Head of caudate nucleus (tissue), 42 donors: ENCODE results near the gene DCAF11.

Source experiments
- DNase-seq, 42 donors: peaks; one replicate each; pipeline versions ENCODE4 v3.0.0 to v3.0.0-alpha.2; 2020 to 2021; ENCODE audit warnings: mixed read lengths in 7 of 42
- intact Hi-C: fragments of 100-400 bp; cut with DNase I; formaldehyde crosslinking; loops from one replicate; pipeline ENCODE4 v1.15.0; 2022

Gene DCAF11

GRCh38 chr14:24076302-24076601, 38.3 kb upstream of the DCAF11 start:
- intact Hi-C loops, result no loop called here
- DNase-seq, result no peak

DNA sequence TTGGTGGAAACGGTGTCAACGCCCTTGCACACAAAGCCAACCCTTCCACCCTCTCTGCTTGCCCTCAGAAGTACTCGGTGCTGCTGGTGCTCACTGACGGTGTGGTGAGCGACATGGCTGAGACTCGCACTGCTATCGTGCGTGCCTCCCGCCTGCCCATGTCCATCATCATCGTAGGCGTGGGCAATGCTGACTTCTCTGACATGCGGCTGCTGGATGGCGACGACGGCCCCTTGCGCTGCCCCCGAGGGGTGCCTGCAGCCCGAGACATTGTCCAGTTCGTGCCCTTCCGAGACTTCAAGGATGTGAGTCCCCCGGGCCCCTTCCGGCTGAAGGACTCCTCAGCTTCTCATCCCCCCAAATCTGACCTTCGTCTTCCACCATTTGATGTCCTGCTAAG, 37.5 kb upstream of the DCAF11 start:
- DNase-seq, result no peak

DNA sequence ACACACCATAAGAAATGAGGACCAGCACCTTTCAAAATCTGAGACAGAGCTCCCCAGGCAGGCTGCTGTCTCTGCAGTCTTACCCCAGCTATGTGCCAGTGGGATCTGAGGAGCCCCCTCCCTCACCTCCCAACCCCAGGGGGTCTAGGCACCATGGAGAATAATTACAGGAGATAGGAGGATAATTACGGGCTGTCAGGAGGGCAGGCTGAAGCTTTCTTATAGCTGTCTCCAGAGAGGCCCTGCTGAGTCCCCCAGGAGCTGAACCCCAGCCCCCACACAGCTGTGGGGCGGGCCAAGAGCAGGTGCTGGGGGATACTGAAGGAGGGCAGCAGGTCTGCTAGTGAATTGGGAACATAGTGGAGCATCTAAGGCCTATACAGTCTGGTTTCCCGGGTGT, 36.4 kb upstream of the DCAF11 start:
- intact Hi-C loops, result no loop called here
- no peak for DNase-seq

More for the DNA sequence above, 37.5 kb upstream of the DCAF11 start:
- intact Hi-C loops, result no loop called here

DNA sequence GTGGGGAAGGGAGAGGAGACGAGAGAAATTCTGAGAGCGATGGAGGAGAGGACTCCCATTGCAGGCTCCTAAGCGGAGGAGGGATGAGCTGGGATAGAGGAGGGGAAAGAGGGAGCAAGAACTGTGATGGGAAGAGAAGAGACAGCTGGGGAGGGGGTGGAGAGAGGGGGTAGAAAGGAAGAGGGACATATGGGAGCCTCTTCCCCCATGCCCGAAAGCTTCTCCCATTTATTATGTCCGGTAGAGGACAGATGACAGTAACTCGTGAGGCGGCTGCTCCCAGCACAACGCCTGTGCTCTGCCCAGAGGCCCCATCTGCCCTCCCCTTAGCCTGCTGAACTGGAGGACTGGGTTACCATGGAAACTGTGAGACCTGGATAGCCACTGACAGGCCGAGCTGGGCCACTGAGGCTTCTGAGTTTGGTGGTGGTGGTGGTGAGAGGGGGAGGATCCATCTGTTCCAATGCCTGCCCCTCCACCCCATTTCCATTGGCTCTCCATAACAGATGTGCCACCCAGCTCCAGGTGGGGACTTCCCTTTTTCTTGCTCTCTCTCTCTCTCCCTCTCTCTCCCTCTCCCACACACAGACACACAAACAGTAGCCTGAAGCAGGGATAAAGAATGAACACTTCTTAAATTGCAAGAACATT, 35.0 kb upstream of the DCAF11 start:
- intact Hi-C loops, result no loop called here
- DNase-seq, result peak in 2 of 42 donors; percentile 27 to 41

- DNase-seq, result no peak
- intact Hi-C loops, result no loop called here
These were observed 34.4 kb upstream of the DCAF11 start for GRCh38 chr14:24080142-24080530.

GRCh38 chr14:24080888-24081738, 33.5 kb upstream of the DCAF11 start:
- peak in 41 of 42 donors; percentile 41 to 86 (median 66) for DNase-seq
- intact Hi-C loops, result no loop called here

DNA sequence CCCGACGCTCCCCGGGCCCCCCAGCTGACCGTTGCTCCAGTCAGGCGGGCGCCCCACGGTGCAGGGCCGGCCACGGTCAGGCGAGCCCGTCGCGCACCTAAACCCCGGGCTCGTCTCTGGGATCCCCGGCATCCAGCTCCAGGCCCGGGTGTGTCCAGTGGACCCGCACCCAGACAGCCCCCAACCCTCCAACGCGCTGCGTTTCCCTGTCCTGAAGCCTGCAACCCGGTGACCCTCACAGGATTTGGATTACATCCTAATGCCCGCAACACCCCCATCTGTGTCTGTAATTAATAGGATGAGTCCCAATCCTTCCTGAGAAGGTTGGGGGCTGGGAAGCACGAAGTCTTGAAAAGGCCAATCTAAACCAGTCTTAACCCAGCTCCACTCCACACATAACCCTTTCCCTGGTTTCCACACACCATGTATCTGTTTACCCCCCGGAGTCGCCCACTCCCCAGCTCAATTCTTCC, 32.8 kb upstream of the DCAF11 start:
- intact Hi-C loops, result no loop called here
- DNase-seq, result peak in 2 of 42 donors; percentile 35 to 40

DNA sequence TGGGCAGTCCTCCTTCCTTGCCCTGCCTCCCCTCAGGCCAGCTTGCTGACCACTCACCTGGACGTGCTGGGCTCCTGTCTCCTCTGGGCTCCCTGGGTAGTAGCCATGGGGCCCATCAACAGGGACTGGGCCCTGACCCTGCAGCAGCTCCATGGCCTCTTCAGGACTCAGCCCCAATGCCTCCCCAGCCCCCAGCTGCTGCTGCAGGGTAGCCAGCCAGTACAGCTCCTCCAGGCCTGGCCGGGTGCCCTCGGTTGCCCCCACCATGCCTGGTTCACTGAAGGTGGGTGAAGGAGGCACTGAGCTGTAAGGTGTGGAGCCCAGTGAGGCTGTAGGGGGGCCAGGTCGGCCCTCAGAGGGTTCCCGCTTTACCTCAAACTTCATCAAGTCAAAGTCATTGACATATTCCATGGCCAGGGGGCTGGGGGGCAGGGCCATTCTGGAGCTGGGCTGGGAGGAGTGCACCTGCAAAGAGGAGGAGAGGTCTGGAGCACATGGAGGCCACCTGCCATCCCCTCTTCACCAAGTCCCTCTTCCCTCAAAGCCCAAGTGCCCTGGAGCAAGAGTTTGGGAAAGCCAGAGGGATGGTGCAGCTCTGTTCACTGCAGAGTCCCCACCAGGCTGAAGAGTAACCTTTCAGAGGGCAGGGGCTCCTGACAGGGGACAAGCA, 32.0 kb upstream of the DCAF11 start:
- intact Hi-C loops, result no loop called here
- no peak for DNase-seq

DNA sequence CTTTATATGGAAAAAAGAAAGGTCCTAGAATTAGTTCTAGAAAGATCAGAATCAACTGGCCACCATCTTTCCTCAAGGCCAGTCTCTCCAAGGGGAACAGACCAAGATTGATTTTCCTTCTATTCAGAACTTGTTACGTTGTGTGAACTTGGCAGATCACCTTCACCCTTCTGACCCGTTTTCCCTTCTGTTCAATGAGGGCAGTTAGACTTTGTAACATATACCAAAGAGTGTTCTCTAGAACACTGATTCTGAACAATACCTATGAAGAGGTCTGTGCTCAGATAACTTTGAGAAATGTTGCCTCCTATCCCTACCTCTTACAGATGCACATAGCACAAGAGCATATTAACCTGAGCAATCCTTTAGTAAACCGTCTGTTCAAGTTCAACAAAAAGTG, 31.1 kb upstream of the DCAF11 start:
- intact Hi-C loops, result no loop called here
- no peak for DNase-seq

DNA sequence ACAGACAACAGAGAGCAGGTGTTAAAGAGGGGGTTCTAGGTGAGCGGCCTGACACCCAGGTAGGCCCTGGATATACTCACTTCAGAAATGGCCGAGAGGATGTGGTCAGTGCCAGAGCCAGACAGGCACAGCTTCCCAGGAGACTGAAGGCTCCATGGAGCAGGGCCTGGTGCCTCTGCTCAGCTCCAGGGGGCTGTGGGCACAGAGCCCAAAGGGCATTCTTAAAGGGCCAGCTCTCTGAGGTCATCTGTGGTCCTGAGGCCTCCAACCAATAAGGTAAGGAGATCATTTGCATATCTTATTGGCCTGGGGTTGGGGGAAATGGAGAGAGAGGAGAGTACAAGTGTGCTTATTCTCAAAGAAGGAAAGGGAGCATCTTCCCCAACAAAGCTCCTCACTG, 30.1 kb upstream of the DCAF11 start:
- intact Hi-C loops, result no loop called here
- no peak for DNase-seq

GRCh38 chr14:24085215-24085614, 29.4 kb upstream of the DCAF11 start:
- no peak for DNase-seq
- intact Hi-C loops, result no loop called here

DNA sequence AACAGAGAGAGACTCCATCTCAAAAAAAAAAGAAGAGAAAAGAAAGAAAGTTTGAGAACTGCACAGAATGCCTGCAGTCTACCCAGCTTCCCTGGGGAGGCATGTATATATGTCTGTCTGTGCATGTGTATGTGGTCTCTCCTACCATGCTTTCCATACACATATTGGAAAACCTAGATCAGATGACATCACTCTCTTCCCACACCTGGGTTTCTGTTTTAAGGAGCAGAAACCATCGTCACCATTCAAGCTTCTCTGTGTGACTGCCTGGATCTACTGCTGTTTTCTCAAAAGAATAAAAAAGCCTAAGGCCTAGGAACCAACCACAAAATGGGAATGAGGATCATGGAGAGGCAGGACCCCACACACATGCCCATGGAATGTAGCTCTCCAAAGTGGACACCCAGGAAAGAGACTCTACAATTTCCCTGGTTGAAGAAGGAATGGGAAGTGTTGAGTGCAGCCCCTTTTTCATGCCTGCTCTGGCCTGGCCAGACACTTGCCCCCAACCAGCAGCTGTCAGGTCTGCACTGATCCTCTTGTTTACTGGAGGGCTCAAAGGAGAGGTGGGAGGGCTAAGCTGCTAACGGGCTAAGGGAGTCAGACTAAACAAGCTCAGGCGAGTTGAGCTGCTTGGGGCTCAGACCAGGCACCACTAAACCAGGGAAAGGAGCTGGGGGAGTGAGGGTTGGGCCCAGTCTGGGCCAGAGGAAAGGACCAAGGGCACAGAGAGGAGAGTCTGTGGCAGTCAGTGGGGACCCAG, 28.2 kb upstream of the DCAF11 start:
- no peak for DNase-seq
- intact Hi-C loops, result no loop called here

DNA sequence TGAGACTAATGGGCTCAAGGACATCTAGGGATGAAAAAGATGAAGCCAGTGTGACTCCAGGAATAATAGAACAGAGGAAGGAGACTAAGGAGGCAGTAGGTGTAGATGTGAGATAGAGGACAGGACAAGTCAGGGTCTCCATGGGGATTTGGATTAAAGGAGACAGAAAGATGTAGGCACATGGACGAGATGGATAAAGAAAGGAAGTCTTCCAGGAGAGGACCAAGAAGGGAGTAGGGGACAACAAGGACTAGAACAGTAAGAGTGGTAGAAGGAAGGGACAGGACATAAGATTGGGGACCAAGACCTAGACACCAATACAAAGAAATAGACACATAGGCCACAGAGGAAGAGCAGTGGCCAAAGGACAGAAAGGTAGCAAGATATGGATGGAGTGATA, 27.6 kb upstream of the DCAF11 start:
- intact Hi-C loops, result no loop called here

GRCh38 chr14:24088095-24088494, 26.5 kb upstream of the DCAF11 start:
- intact Hi-C loops, result no loop called here
- no peak for DNase-seq

More for the DNA sequence above, 27.6 kb upstream of the DCAF11 start:
- no peak for DNase-seq

GRCh38 chr14:24089890-24090289, 24.7 kb upstream of the DCAF11 start:
- no peak for DNase-seq
- intact Hi-C loops, result loop anchor here (5.0 kb wide), 1 partner anchor 33 kb away; no protein-coding TSS in a partner anchor

- DNase-seq, result no peak
These were observed 22.5 kb upstream of the DCAF11 start for GRCh38 chr14:24092110-24092504.

GRCh38 chr14:24092505-24093206, 21.9 kb upstream of the DCAF11 start:
- peak in 1 of 42 donors; percentile 14 for DNase-seq
- intact Hi-C loops, result loop anchor here (5.0 kb wide), 1 partner anchor 35 kb away; no protein-coding TSS in a partner anchor

More at GRCh38 chr14:24092110-24092504, 22.5 kb upstream of the DCAF11 start:
- intact Hi-C loops, result loop anchor here (5.0 kb wide), 1 partner anchor 35 kb away; no protein-coding TSS in a partner anchor

- intact Hi-C loops, result loop anchor here (5.0 kb wide), 1 partner anchor 36 kb away; no protein-coding TSS in a partner anchor
- peak in 1 of 42 donors; percentile 11 for DNase-seq
These were observed 21.2 kb upstream of the DCAF11 start for GRCh38 chr14:24093207-24093900.
